Body of pancreas (tissue), 4 donors: ENCODE results near the gene ARHGAP26.

ENCODE experiments used
- POLR2A ChIP-seq, 3 donors: fragments of 450-650 bp; IDR thresholded peaks; one replicate each; pipeline ENCODE4 v1.6.1; 2016; ENCODE audit warnings: antibody characterized with exemption in 3 of 3, mild to moderate bottlenecking in 2 of 3
- TF ChIP-seq, protein P1 (sequence below), 7 experiments: fragments of 450-650 bp in 4 of 7; fragments of 200-600 bp in 3 of 7; sonication (generic) in 3 of 7; IDR thresholded peaks; one replicate each; pipeline ENCODE4 v1.5.1; 2016 to 2019; ENCODE audit warnings: antibody characterized with exemption in 7 of 7

DNA sequence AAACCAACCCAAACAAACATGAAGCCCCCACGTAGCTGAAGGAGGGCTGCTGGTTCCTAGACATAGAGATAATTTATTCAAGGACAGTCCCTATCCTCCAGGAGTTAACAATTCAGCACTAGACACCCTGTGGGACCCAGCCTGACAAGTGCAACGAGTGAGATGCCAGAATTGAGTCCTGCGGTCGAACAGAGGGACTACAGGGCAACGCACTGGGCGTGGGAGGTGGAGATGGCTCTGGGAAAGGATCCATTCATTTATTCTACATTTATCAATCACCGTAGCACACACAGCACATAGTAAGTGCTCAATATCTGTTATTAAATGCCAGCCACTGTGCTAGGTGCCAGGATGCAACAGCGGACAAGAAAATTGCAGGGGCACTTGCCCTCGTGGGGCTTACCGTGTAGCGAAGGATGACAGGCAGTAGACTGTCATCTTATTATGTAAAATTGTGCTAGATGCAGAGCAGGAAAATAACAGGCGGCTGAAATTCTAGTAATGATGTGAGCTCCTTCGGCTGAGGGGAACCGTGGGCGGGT lies 855 bp upstream of the ARHGAP26 start:
- TF ChIP-seq, protein P1, sequence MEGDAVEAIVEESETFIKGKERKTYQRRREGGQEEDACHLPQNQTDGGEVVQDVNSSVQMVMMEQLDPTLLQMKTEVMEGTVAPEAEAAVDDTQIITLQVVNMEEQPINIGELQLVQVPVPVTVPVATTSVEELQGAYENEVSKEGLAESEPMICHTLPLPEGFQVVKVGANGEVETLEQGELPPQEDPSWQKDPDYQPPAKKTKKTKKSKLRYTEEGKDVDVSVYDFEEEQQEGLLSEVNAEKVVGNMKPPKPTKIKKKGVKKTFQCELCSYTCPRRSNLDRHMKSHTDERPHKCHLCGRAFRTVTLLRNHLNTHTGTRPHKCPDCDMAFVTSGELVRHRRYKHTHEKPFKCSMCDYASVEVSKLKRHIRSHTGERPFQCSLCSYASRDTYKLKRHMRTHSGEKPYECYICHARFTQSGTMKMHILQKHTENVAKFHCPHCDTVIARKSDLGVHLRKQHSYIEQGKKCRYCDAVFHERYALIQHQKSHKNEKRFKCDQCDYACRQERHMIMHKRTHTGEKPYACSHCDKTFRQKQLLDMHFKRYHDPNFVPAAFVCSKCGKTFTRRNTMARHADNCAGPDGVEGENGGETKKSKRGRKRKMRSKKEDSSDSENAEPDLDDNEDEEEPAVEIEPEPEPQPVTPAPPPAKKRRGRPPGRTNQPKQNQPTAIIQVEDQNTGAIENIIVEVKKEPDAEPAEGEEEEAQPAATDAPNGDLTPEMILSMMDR (IDR thresholded peaks at IDR 0.05) = no peak
- no peak for TF ChIP-seq POLR2A (IDR thresholded peaks at IDR 0.05)
